ENCODE results near the gene SPEM1.
A peak's percentile ranks its signal among the peaks of the same experiment; 100 is the strongest.
"Not testable (repeated sequence)": the region's sequence is repeated elsewhere in the genome, so short reads cannot be mapped to it uniquely, and the experiment has no call there.

SPEM1 gene

GRCh38 chr17:7443499-7444485, 23.7 kb downstream of the SPEM1 start:
- no peak for DNase-seq

- no peak for DNase-seq
Measured at GRCh38 chr17:7444682-7445618, 24.8 kb downstream of the SPEM1 start, which contains the start of gene CHRNB1. Gene CHRNB1 (plus strand): TSS chr17:7445061. CDS start chr17:7445128, 67 bp downstream.

- DNase-seq, result peak; percentile 39
Measured at GRCh38 chr17:7445619-7445968, 25.5 kb downstream of the SPEM1 start.

GRCh38 chr17:7448461-7448860, 28.3 kb downstream of the SPEM1 start:
- DNase-seq, result no peak

- DNase-seq, result no peak
Measured at GRCh38 chr17:7459961-7460545, 39.9 kb downstream of the SPEM1 start.

- DNase-seq, result no peak
Measured at GRCh38 chr17:7460850-7461660, 40.9 kb downstream of the SPEM1 start.

GRCh38 chr17:7462474-7463371, 42.6 kb downstream of the SPEM1 start:
- no peak for DNase-seq

- DNase-seq, result no peak
Measured at GRCh38 chr17:7463372-7463846, 43.3 kb downstream of the SPEM1 start.

- no peak for DNase-seq
Measured at GRCh38 chr17:7464081-7464480, 44.0 kb downstream of the SPEM1 start.

GRCh38 chr17:7465597-7466275, 45.6 kb downstream of the SPEM1 start:
- no peak for DNase-seq

- no peak for DNase-seq
Measured at GRCh38 chr17:7466318-7466638, 46.2 kb downstream of the SPEM1 start.

- DNase-seq, result no peak
Measured at GRCh38 chr17:7466639-7467341, 46.7 kb downstream of the SPEM1 start.

GRCh38 chr17:7467498-7467897, 47.4 kb downstream of the SPEM1 start:
- no peak for DNase-seq

- no peak for DNase-seq
Measured at GRCh38 chr17:7468290-7468689, 48.2 kb downstream of the SPEM1 start.

- DNase-seq, result no peak
Measured at GRCh38 chr17:7468804-7469389, 48.8 kb downstream of the SPEM1 start.

GRCh38 chr17:7469843-7470242, 49.7 kb downstream of the SPEM1 start:
- not testable (repeated sequence) for DNase-seq

GRCh38 chr17:7470457-7470973, 50.4 kb downstream of the SPEM1 start:
- not testable (repeated sequence) for DNase-seq

Measured in CD4-positive, alpha-beta T cell treated with Interleukin-21 for 1 hour (primary cell).